ENCODE results near the gene CGAS. TPM values are rescaled to one million over a fixed set of nuclear protein-coding genes. Genes with fewer than 3 reads are reported as not detected.

Gene CGAS
- total and polyA plus RNA-seq, 9 of the 15 experiments (the other 6 are each of a cell fraction or from before 2014, with no cell fraction given) = 0.01 to 0.32 (median 0.06) TPM; not detected in 2

DNA sequence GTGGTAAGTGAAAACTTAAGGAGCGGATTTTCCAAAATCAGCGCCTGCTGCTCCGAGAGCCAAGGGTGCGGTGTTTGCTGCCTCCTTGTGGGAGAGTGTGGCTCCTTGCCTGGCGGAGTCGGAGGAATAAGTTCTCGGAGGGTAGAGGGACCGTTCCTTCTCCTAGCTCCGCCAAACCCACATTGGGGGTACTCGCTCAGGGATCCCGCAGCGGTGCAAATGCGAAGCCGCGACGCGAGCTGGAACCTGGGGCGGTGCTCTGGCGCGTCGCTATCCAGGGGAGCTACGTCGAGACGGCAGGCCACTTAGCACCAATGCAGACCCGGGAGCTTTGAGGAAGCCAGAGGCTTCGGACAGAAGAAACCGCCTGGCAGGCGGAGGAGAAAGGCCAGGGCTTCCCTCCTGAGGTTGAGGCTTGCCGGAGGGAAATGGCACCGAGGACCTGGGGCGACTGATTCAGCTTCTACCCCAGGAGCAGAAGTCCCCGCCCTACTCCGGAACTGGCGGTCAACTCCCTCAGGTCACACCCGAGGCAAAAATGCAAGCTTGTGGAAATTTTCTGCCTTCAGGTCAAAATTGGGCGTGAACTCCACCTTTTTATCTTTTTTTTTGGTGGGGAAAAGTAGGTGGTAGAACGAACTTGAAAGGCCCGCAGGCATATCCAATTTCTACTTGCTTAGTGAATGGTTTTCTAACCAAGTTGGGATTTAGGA lies 63.1 kb downstream of the CGAS start (continued):
- TF ChIP-seq SMARCE1 (IDR thresholded peaks at IDR 0.05) = peak; percentile 67; the same call in 1 of the 2 replicates
- no peak for TF ChIP-seq ZNF717 (CRISPR knock-in tag; IDR thresholded peaks at IDR 0.05)
- TF ChIP-seq CCNT2 (IDR thresholded peaks at IDR 0.05; ENCODE audit: borderline replicate concordance, extremely low read depth, insufficient read length, low read depth, low read length) = peak; percentile 44
- TF ChIP-seq, protein P1, sequence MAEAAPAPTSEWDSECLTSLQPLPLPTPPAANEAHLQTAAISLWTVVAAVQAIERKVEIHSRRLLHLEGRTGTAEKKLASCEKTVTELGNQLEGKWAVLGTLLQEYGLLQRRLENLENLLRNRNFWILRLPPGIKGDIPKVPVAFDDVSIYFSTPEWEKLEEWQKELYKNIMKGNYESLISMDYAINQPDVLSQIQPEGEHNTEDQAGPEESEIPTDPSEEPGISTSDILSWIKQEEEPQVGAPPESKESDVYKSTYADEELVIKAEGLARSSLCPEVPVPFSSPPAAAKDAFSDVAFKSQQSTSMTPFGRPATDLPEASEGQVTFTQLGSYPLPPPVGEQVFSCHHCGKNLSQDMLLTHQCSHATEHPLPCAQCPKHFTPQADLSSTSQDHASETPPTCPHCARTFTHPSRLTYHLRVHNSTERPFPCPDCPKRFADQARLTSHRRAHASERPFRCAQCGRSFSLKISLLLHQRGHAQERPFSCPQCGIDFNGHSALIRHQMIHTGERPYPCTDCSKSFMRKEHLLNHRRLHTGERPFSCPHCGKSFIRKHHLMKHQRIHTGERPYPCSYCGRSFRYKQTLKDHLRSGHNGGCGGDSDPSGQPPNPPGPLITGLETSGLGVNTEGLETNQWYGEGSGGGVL (CRISPR knock-in tag; IDR thresholded peaks at IDR 0.05) = no peak
- TF ChIP-seq KAT7 (CRISPR knock-in tag; IDR thresholded peaks at IDR 0.05; ENCODE audit: borderline replicate concordance) = peak; percentile 73; the same call in 1 of the 2 replicates
- no peak for TF ChIP-seq CCAR2 (IDR thresholded peaks at IDR 0.05; ENCODE audit: low read depth, low read length)
- TF ChIP-seq SRSF7 (optimal IDR thresholded peaks at IDR 0.05; ENCODE audit: low read depth, low read length) = no peak
- TF ChIP-seq RBM14 (IDR thresholded peaks at IDR 0.05; ENCODE audit: borderline replicate concordance, insufficient read depth, low read depth, low read length) = no peak
- TF ChIP-seq HLTF (IDR thresholded peaks at IDR 0.05) = no peak
- peak; percentile 67 for TF ChIP-seq GABPB1 (CRISPR knock-in tag; IDR thresholded peaks at IDR 0.05)
- TF ChIP-seq POLR2G (IDR thresholded peaks at IDR 0.05; ENCODE audit: low read depth, low read length) = peak; percentile 94
- no peak for TF ChIP-seq GATA2 (CRISPR knock-in tag; IDR thresholded peaks at IDR 0.05)
- TF ChIP-seq, protein P2, sequence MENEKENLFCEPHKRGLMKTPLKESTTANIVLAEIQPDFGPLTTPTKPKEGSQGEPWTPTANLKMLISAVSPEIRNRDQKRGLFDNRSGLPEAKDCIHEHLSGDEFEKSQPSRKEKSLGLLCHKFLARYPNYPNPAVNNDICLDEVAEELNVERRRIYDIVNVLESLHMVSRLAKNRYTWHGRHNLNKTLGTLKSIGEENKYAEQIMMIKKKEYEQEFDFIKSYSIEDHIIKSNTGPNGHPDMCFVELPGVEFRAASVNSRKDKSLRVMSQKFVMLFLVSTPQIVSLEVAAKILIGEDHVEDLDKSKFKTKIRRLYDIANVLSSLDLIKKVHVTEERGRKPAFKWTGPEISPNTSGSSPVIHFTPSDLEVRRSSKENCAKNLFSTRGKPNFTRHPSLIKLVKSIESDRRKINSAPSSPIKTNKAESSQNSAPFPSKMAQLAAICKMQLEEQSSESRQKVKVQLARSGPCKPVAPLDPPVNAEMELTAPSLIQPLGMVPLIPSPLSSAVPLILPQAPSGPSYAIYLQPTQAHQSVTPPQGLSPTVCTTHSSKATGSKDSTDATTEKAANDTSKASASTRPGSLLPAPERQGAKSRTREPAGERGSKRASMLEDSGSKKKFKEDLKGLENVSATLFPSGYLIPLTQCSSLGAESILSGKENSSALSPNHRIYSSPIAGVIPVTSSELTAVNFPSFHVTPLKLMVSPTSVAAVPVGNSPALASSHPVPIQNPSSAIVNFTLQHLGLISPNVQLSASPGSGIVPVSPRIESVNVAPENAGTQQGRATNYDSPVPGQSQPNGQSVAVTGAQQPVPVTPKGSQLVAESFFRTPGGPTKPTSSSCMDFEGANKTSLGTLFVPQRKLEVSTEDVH (IDR thresholded peaks at IDR 0.05; ENCODE audit: low read depth, partially characterized antibody) = no peak
- TF ChIP-seq SAFB (IDR thresholded peaks at IDR 0.05; ENCODE audit: borderline replicate concordance, low read depth, low read length) = no peak
- no peak for TF ChIP-seq ZNF143 (CRISPR knock-in tag; IDR thresholded peaks at IDR 0.05)
- TF ChIP-seq, protein P3, sequence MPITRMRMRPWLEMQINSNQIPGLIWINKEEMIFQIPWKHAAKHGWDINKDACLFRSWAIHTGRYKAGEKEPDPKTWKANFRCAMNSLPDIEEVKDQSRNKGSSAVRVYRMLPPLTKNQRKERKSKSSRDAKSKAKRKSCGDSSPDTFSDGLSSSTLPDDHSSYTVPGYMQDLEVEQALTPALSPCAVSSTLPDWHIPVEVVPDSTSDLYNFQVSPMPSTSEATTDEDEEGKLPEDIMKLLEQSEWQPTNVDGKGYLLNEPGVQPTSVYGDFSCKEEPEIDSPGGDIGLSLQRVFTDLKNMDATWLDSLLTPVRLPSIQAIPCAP (CRISPR knock-in tag; IDR thresholded peaks at IDR 0.05; ENCODE audit: borderline replicate concordance) = no peak
- TF ChIP-seq, protein P4, sequence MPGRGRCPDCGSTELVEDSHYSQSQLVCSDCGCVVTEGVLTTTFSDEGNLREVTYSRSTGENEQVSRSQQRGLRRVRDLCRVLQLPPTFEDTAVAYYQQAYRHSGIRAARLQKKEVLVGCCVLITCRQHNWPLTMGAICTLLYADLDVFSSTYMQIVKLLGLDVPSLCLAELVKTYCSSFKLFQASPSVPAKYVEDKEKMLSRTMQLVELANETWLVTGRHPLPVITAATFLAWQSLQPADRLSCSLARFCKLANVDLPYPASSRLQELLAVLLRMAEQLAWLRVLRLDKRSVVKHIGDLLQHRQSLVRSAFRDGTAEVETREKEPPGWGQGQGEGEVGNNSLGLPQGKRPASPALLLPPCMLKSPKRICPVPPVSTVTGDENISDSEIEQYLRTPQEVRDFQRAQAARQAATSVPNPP (IDR thresholded peaks at IDR 0.05; ENCODE audit: borderline replicate concordance, insufficient read depth, insufficient read length) = no peak
- TF ChIP-seq, protein P5, sequence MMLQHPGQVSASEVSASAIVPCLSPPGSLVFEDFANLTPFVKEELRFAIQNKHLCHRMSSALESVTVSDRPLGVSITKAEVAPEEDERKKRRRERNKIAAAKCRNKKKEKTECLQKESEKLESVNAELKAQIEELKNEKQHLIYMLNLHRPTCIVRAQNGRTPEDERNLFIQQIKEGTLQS (IDR thresholded peaks at IDR 0.05) = no peak; the same call in 1 of the 2 replicates
- TF ChIP-seq, protein P5 (CRISPR knock-in tag; conservative IDR thresholded peaks at IDR 0.05) = peak; percentile 62; the same call in 1 of the 2 replicates
- no peak for TF ChIP-seq ZNF584 (CRISPR knock-in tag; IDR thresholded peaks at IDR 0.05; ENCODE audit: low read depth)

All from K562 (cell line).